Epithelial cell of esophagus (primary cell): ENCODE data around the gene HCRTR1.
A peak's percentile ranks its signal among the peaks of the same experiment; 100 is the strongest.

Experiments used
- DNase-seq: peaks from one replicate; pipeline ENCODE4 v3.0.0; 2010; ENCODE audit warnings: low read depth
- H3K4me3 ChIP-seq: 2 replicates; pipeline ENCODE4 v1.5.1; 2011; ENCODE audit warnings: mild to moderate bottlenecking, low read length, control low read depth
- CTCF ChIP-seq: IDR thresholded peaks from 2 replicates; pipeline ENCODE4 v1.5.1; 2011; ENCODE audit warnings: low read depth, mild to moderate bottlenecking, low read length, control low read depth, inconsistent platforms; ENCODE audit not compliant: insufficient read depth; ENCODE audit errors: missing control alignments

The HCRTR1 gene

GRCh38 chr1:31640964-31641363 lies 23.5 kb downstream of the HCRTR1 start:
- TF ChIP-seq CTCF: peak; percentile 11
- no peak overlapping the region for H3K4me3 ChIP-seq
- DNase-seq: no peak

- H3K4me3 ChIP-seq: no peak overlapping the region
- TF ChIP-seq CTCF: no peak
- DNase-seq: no peak
These were observed 24.9 kb downstream of the HCRTR1 start for GRCh38 chr1:31642366-31642765.

GRCh38 chr1:31642897-31643296 lies 25.4 kb downstream of the HCRTR1 start:
- no peak overlapping the region for H3K4me3 ChIP-seq
- no peak for TF ChIP-seq CTCF
- DNase-seq: no peak

- TF ChIP-seq CTCF: no peak
- peak overlapping the region; percentile 93 for H3K4me3 ChIP-seq
- DNase-seq: peak; percentile 66
These were observed 26.6 kb downstream of the HCRTR1 start for GRCh38 chr1:31643976-31644559.

- peak within 1 kb of the TSS; percentile 93 for H3K4me3 ChIP-seq
- peak; percentile 99 for DNase-seq
- TF ChIP-seq CTCF: no peak
These were observed 27.2 kb downstream of the HCRTR1 start, which contains the start of gene PEF1 for GRCh38 chr1:31644560-31645273. Gene PEF1, minus strand, starts transcription at chr1:31644876. Its CDS starts 12 bp downstream, at chr1:31644864.

GRCh38 chr1:31645274-31645568 lies 27.7 kb downstream of the HCRTR1 start:
- TF ChIP-seq CTCF: no peak
- DNase-seq: no peak
- H3K4me3 ChIP-seq: peak overlapping the region; percentile 93
